HepG2 (cell line): Measurements from ENCODE around the gene SERPINA9. TPM values are rescaled to one million over a fixed set of nuclear protein-coding genes. Genes with fewer than 3 reads are reported as not detected.

ENCODE experiments used
- AFF4 ChIP-seq: sonication (generic); formaldehyde crosslinking; IDR thresholded peaks from 2 replicates; pipeline ENCODE4 v1.4.0; 2020; ENCODE audit warnings: missing genetic modification reagents
- FOXK1 ChIP-seq: sonication (generic); formaldehyde crosslinking; IDR thresholded peaks from 2 replicates; pipeline ENCODE4 v1.4.0; 2020; ENCODE audit warnings: low read depth, missing genetic modification reagents, borderline replicate concordance
- HNF1A ChIP-seq, 2 experiments: sonication (generic) in 1 of 2; formaldehyde crosslinking in 1 of 2; IDR thresholded peaks; 2 replicates each; pipeline versions ENCODE4 v1.4.0 to v1.6.1; 2016 to 2020; ENCODE audit warnings: borderline replicate concordance in 1 of 2, low read depth in 1 of 2, mild to moderate bottlenecking in 1 of 2, missing genetic modification reagents in 1 of 2
- JUN ChIP-seq: sonication (generic); formaldehyde crosslinking; IDR thresholded peaks from 2 replicates; pipeline ENCODE4 v1.4.0; 2020; ENCODE audit warnings: mild to moderate bottlenecking, missing genetic modification reagents
- NRL ChIP-seq: sonication (generic); formaldehyde crosslinking; IDR thresholded peaks from 2 replicates; pipeline ENCODE4 v1.5.0; 2020; ENCODE audit warnings: missing genetic modification reagents, mild to moderate bottlenecking, moderate library complexity, borderline replicate concordance
- SRF ChIP-seq: IDR thresholded peaks from 2 replicates; pipeline ENCODE4 v1.6.1; 2011; ENCODE audit warnings: mild to moderate bottlenecking, low read depth, low read length, moderate library complexity
- YEATS2 ChIP-seq: sonication (generic); formaldehyde crosslinking; IDR thresholded peaks from 2 replicates; pipeline ENCODE4 v1.4.0; 2020; ENCODE audit warnings: missing genetic modification reagents, borderline replicate concordance
- ZBTB8A ChIP-seq: sonication (generic); formaldehyde crosslinking; IDR thresholded peaks from 2 replicates; pipeline ENCODE4 v1.4.0; 2020; ENCODE audit warnings: mild to moderate bottlenecking, low read depth, missing genetic modification reagents, borderline replicate concordance
- ZNF121 ChIP-seq: sonication (generic); formaldehyde crosslinking; IDR thresholded peaks from 2 replicates; pipeline ENCODE4 v1.5.0; 2020; ENCODE audit warnings: mild to moderate bottlenecking, missing genetic modification reagents
- ZNF3 ChIP-seq: IDR thresholded peaks from 2 replicates; pipeline ENCODE4 v1.7.0; 2017; ENCODE audit warnings: inconsistent platforms
- ZNF646 ChIP-seq: sonication (generic); formaldehyde crosslinking; IDR thresholded peaks from 2 replicates; pipeline ENCODE4 v1.9.0; 2021; ENCODE audit warnings: mild to moderate bottlenecking, missing genetic modification reagents
- polyA plus RNA-seq, 8 experiments: library from polyadenylated mRNA; depleted of rRNA in 3 of 8; stranded (reverse) in 7 of 8; unstranded in 1 of 8; fragments of >200 nt; fragmentation: Illumina TruSeq in 4 of 8; extraction: Trizol in 4 of 8; gene quantifications; 2 replicates each; pipeline versions ENCODE4 v1.2.1 to v1.2.3, GENCODE V29; 2011 to 2016; ENCODE audit warnings: low read depth in 4 of 8, missing spikeins in 1 of 8, mixed read lengths in 1 of 8; ENCODE audit not compliant: insufficient read depth in 1 of 8
- total RNA-seq, 5 experiments: library from RNA; depleted of rRNA; stranded (reverse); fragments of >200 nt; fragmentation: Illumina TruSeq; extraction: Trizol; gene quantifications; 2 replicates each; pipeline ENCODE4 v1.2.3, GENCODE V29; 2016; ENCODE audit warnings: low read depth in 1 of 5

SERPINA9 gene
- total and polyA plus RNA-seq, 2 of the 13 experiments (the other 11 are each of a cell fraction or from before 2014, with no cell fraction given), result 0.21 TPM; not detected in 1

GRCh38 chr14:94501588-94502516 is 25.9 kb upstream of the SERPINA9 start (continued):
- TF ChIP-seq NRL, result no peak
- TF ChIP-seq SRF, result no peak
- no peak for TF ChIP-seq ZBTB8A (CRISPR knock-in tag)
- TF ChIP-seq YEATS2 (CRISPR knock-in tag), result no peak
- TF ChIP-seq ZNF3 (CRISPR knock-in tag), result no peak
- peak; percentile 88 for TF ChIP-seq ZNF646 (CRISPR knock-in tag)
- no peak for TF ChIP-seq JUN (CRISPR knock-in tag)
- no peak for TF ChIP-seq AFF4
- TF ChIP-seq HNF1A (IDR thresholded peaks at IDR 0.05; ENCODE audit: low read depth), result 0 out of 2 replicates have a peak, but pooled peaks have one; percentile 22
- TF ChIP-seq HNF1A (CRISPR knock-in tag; IDR thresholded peaks at IDR 0.05; ENCODE audit: borderline replicate concordance), result no peak
- no peak for TF ChIP-seq ZNF121 (CRISPR knock-in tag)
- TF ChIP-seq FOXK1, result no peak
